ENCODE results near the gene TCF7L2. TPM values are rescaled to one million over a fixed set of nuclear protein-coding genes. Genes with fewer than 3 reads are reported as not detected.

TCF7L2 gene
- total and polyA plus RNA-seq, 2 donors (not counting 1 experiment from before 2014, with no cell fraction given), result 3.4 to 5.0 TPM

- H3K36me3 ChIP-seq (ENCODE audit: control insufficient read depth, insufficient read depth, low read length), result no peaks in the 10 kb centered on the region
- no peaks in the 10 kb centered on the region for H4K20me1 ChIP-seq (ENCODE audit: control insufficient read depth, extremely low read depth, insufficient read depth, low read length)
- H3K9me3 ChIP-seq (ENCODE audit: control insufficient read depth, insufficient read depth, low read depth, low read length), result no peaks in the 10 kb centered on the region
- TF ChIP-seq CTCF (conservative IDR thresholded peaks at IDR 0.05 in 1 of 2, IDR thresholded peaks at IDR 0.05 in 1 of 2; ENCODE audit: low read depth in 1 of 2, low read length in 2 of 2) (no peak), EZH2 (IDR thresholded peaks at IDR 0.05; ENCODE audit: low read length, missing control alignments) (no peak)
- peak overlapping the region; percentile 40 for H3K27ac ChIP-seq (ENCODE audit: insufficient read depth, low read length)
- peak; percentile 86 to 90 for DNase-seq (ENCODE audit: low read depth in 2 of 2)
- H3K4me3 ChIP-seq (replicated peaks in 1 of 4; ENCODE audit: control extremely low read depth in 1 of 4, insufficient read depth in 1 of 4, low read depth in 3 of 4, low read length in 4 of 4), result no peak overlapping the region
- no peak overlapping the region for H3K9ac ChIP-seq (ENCODE audit: insufficient read depth, low read length)
- H2AFZ ChIP-seq (ENCODE audit: low read length), result no peak overlapping the region
- H3K27me3 ChIP-seq (ENCODE audit: control insufficient read depth, insufficient read depth, low read length), result no peaks in the 10 kb centered on the region
- peak overlapping the region; percentile 29 for H3K4me2 ChIP-seq (ENCODE audit: extremely low read depth, insufficient read depth, low read length)
- H3K4me1 ChIP-seq (ENCODE audit: control insufficient read depth, extremely low read depth, insufficient read depth, low read length), result peaks cover 34% of the 10 kb centered on the region
- peaks cover 6% of the 10 kb centered on the region for H3K79me2 ChIP-seq (ENCODE audit: control insufficient read depth, insufficient read depth, low read length)
These were observed 106.5 kb downstream of the TCF7L2 start for GRCh38 chr10:113056441-113057021.

GRCh38 chr10:113057948-113058522 lies 108.0 kb downstream of the TCF7L2 start:
- H3K79me2 ChIP-seq (ENCODE audit: control insufficient read depth, insufficient read depth, low read length), result peaks cover 6% of the 10 kb centered on the region
- peak overlapping the region; percentile 72 for H3K27ac ChIP-seq (ENCODE audit: insufficient read depth, low read length)
- no peaks in the 10 kb centered on the region for H3K9me3 ChIP-seq (ENCODE audit: control insufficient read depth, insufficient read depth, low read depth, low read length)
- H4K20me1 ChIP-seq (ENCODE audit: control insufficient read depth, extremely low read depth, insufficient read depth, low read length), result no peaks in the 10 kb centered on the region
- DNase-seq (ENCODE audit: low read depth in 2 of 2), result peak in 1 of 2 donors; percentile 34
- peaks cover 31% of the 10 kb centered on the region for H3K4me1 ChIP-seq (ENCODE audit: control insufficient read depth, extremely low read depth, insufficient read depth, low read length)
- H2AFZ ChIP-seq (ENCODE audit: low read length), result no peak overlapping the region
- peak overlapping the region in 1 of 4 experiments; percentile 4 for H3K4me3 ChIP-seq (replicated peaks in 1 of 4; ENCODE audit: control extremely low read depth in 1 of 4, insufficient read depth in 1 of 4, low read depth in 3 of 4, low read length in 4 of 4)
- TF ChIP-seq CTCF (conservative IDR thresholded peaks at IDR 0.05 in 1 of 2, IDR thresholded peaks at IDR 0.05 in 1 of 2; ENCODE audit: low read depth in 1 of 2, low read length in 2 of 2) (no peak), EZH2 (IDR thresholded peaks at IDR 0.05; ENCODE audit: low read length, missing control alignments) (no peak)
- H3K4me2 ChIP-seq (ENCODE audit: extremely low read depth, insufficient read depth, low read length), result no peak overlapping the region
- no peaks in the 10 kb centered on the region for H3K36me3 ChIP-seq (ENCODE audit: control insufficient read depth, insufficient read depth, low read length)
- H3K27me3 ChIP-seq (ENCODE audit: control insufficient read depth, insufficient read depth, low read length), result no peaks in the 10 kb centered on the region
- no peak overlapping the region for H3K9ac ChIP-seq (ENCODE audit: insufficient read depth, low read length)

GRCh38 chr10:113058523-113059370 lies 108.7 kb downstream of the TCF7L2 start:
- H3K36me3 ChIP-seq (ENCODE audit: control insufficient read depth, insufficient read depth, low read length), result no peaks in the 10 kb centered on the region
- no peaks in the 10 kb centered on the region for H3K9me3 ChIP-seq (ENCODE audit: control insufficient read depth, insufficient read depth, low read depth, low read length)
- peak overlapping the region; percentile 94 for H3K4me2 ChIP-seq (ENCODE audit: extremely low read depth, insufficient read depth, low read length)
- peak overlapping the region; percentile 19 to 40 (median 34) for H3K4me3 ChIP-seq (replicated peaks in 1 of 4; ENCODE audit: control extremely low read depth in 1 of 4, insufficient read depth in 1 of 4, low read depth in 3 of 4, low read length in 4 of 4)
- H3K4me1 ChIP-seq (ENCODE audit: control insufficient read depth, extremely low read depth, insufficient read depth, low read length), result peaks cover 31% of the 10 kb centered on the region
- H3K27me3 ChIP-seq (ENCODE audit: control insufficient read depth, insufficient read depth, low read length), result no peaks in the 10 kb centered on the region
- H4K20me1 ChIP-seq (ENCODE audit: control insufficient read depth, extremely low read depth, insufficient read depth, low read length), result no peaks in the 10 kb centered on the region
- no peak overlapping the region for H3K9ac ChIP-seq (ENCODE audit: insufficient read depth, low read length)
- H3K27ac ChIP-seq (ENCODE audit: insufficient read depth, low read length), result peak overlapping the region; percentile 72
- no peak overlapping the region for H2AFZ ChIP-seq (ENCODE audit: low read length)
- H3K79me2 ChIP-seq (ENCODE audit: control insufficient read depth, insufficient read depth, low read length), result peaks cover 6% of the 10 kb centered on the region
- TF ChIP-seq EZH2 (IDR thresholded peaks at IDR 0.05; ENCODE audit: low read length, missing control alignments) (no peak), CTCF (conservative IDR thresholded peaks at IDR 0.05 in 1 of 2, IDR thresholded peaks at IDR 0.05 in 1 of 2; ENCODE audit: low read depth in 1 of 2, low read length in 2 of 2) (no peak)
- DNase-seq (ENCODE audit: low read depth in 2 of 2), result peak; percentile 73 to 87
